ENCODE results near the gene CHN1.

Gene CHN1

DNA sequence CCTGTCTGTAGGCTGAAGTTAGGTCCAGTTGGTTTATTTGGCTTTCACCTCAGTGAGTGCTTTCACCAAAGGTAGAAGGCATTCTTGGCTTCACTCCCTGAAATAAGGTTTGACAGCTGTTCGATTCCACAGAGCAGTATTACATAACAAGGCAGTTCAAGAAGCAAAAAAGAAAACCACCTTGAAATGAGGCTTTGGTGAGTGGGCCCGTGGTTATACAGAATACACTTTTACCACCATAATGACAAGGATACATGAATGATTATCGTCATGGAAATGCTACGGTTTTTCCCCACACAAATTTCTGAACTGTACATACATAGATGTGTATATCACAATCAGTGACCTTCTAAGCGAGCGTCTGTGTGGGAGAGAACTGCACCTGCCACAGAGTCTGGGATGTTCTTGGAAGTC is 160.9 kb downstream of the CHN1 start:
- in situ Hi-C loops (cut with MboI; ENCODE audit: low pct_unique_long_range_greater_than_20kb, low sequenced_read_pairs), result no loop called here
- DNase-seq, result no peak

DNA sequence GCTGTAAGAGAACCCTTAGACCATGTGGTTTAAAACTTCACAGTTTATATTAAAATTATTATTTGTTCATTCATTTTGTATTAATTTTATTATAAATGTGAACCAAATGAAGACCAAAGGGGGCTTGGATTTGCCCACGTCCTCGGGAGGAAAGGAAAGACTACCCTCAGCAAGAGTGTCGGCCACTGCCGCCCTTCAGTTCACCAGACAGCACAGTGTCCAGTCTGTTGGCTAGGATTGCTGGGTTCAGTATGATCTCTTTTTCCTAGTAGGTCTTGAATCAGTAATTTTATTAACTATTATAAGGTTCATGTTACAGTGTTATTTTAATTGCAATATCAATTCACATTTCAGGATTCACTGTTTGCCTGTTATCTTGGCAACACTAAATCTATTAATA is 162.7 kb downstream of the CHN1 start:
- in situ Hi-C loops (cut with MboI; ENCODE audit: low pct_unique_long_range_greater_than_20kb, low sequenced_read_pairs), result no loop called here

DNA sequence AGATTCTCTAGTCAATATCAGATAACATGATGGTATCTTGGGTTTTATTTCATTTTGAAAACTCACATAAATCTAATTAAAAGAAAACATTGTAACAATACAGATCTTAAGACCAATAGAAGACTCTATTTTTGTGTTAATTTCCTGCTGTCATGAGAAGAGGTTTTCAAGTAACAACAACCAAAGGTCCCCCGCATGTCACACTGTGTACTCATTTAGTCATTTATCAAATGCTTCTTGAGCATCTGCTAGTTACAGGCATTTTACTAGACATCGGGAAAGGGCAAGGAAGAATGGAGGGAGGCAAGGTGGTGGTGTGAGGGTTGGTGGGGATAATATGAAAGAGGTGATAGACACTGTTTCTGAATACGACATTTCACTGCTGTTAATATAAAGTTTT is 163.2 kb downstream of the CHN1 start:
- no peak for DNase-seq
- in situ Hi-C loops (cut with MboI; ENCODE audit: low pct_unique_long_range_greater_than_20kb, low sequenced_read_pairs), result no loop called here

More for the DNA sequence above, 162.7 kb downstream of the CHN1 start:
- no peak for DNase-seq

DNA sequence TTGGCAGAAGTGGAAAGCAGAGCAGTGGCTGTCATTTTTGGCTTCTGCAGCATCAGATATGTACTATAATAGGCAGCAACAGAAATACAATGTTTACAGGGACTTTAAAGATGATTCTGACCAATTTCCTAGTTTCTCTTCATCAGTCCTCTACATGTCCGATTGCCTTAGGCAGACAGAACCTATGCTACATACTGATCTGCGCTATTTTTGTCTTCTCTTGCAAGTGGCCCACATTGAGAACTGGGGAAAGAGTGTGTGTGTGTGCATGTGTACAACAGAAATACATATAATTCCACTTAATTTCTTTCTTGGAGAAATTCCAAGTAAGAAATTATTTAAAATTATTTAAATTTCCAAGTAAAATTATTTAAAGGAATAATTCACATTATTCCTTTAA is 163.8 kb downstream of the CHN1 start:
- no peak for DNase-seq
- in situ Hi-C loops (cut with MboI; ENCODE audit: low pct_unique_long_range_greater_than_20kb, low sequenced_read_pairs), result no loop called here

DNA sequence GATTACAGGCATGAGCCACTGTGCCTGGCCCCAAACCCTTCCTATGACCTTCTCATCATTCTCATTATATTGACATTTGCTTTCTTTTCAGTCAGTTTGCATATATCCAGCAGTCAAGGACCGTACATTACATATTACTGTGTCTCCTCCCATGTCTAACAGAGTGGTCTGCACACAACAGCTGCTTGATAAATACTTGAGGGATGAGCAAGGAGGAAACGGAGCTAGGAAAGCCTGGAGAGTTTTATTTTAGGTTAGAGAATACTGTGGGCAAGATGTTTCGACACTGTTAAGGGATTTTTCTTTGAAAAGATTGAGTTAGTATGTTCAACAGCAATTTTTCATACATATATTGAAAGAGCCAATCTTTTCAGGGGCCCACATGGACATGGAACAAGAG is 164.7 kb downstream of the CHN1 start:
- in situ Hi-C loops (cut with MboI; ENCODE audit: low pct_unique_long_range_greater_than_20kb, low sequenced_read_pairs), result no loop called here
- no peak for DNase-seq

DNA sequence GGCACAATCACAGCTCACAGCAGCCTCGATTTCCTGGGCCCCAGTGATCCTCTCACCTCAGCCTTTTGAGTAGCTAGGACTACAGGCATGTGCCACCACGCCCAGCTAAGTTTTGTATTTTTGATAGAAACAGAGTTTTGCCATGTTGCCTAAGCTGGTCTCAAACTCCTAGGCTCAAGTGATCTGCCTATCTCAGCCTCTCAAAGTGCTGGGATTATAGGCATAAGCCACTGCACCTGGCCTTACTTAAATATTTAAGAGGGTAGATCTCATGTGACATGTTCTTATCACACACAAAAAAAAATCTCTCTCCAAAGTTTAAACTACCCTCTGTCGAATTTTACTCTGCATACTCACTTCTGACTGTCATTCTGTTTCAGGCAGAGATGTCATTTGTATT is 165.5 kb downstream of the CHN1 start:
- in situ Hi-C loops (cut with MboI; ENCODE audit: low pct_unique_long_range_greater_than_20kb, low sequenced_read_pairs), result no loop called here

DNA sequence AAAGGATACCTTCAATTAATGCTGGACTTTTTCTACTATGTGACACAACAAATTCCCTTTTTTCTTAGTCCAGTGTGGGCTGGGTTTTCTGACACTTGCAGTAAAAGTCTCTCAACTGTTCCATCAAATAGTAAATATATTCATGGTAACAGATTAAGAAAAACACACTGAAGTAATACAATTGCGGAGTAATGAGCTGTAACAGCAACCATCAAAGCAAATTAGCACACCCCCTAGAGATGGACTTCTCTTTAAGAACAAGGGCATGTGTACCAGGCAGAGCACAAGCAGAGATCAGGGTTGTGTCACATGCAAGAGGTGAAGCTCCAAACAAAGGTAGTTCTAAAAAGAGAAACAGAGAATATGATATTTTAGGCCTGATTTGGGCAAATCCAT is 168.2 kb downstream of the CHN1 start:
- DNase-seq, result no peak
- in situ Hi-C loops (cut with MboI; ENCODE audit: low pct_unique_long_range_greater_than_20kb, low sequenced_read_pairs), result no loop called here

More for the DNA sequence above, 165.5 kb downstream of the CHN1 start:
- DNase-seq, result no peak

DNA sequence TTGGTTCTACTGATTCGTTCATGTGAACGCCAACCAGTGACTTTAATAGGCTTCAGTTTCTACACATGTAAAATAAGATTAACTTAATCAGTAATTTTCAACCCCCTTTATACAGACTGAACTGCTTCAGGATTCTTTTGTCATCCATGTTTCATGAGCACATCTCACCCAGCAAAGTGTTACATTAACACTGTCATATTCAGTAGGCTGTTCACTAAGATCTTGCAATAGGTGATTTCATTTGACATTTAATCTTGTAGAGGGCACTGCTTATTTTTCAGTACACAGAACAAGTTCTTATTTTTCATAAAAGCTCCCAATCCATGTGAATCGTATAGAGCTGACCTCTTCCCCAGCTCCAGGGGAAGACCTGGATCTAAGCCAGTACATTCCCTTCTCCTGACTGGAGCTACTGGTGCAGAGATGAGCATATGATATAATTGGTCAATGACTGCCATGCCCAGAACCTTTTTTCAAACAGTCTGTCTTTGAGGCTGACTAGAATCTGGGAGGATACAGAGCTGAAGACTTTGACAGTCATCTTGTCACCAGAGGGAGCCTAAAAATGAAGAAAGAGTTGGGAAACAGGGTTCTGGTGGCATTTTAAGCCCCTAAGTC is 168.7 kb downstream of the CHN1 start:
- no peak for DNase-seq
- in situ Hi-C loops (cut with MboI; ENCODE audit: low pct_unique_long_range_greater_than_20kb, low sequenced_read_pairs), result no loop called here

DNA sequence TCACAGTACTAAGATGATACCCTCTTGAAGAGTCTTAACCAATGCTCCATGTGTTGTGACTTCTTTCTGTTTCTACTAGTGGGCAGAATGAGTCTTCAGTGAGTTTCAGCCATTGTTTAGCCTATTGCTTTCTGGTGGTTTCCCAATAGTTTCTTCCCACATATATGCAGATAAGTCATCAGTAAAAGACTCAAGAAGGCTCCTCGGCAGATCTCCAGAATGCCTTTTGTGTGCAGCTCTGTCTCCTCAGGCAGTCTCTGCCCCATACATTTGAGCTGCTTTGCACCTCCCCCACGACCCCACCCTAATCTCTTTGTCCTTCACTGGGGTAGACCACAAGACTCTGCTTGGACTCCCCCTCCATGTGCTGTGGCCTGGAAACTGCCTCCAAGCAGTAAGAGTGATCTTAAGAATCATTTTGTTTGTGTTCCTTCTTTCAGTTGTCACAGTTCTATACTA is 169.4 kb downstream of the CHN1 start:
- no peak for DNase-seq
- in situ Hi-C loops (cut with MboI; ENCODE audit: low pct_unique_long_range_greater_than_20kb, low sequenced_read_pairs), result no loop called here

DNA sequence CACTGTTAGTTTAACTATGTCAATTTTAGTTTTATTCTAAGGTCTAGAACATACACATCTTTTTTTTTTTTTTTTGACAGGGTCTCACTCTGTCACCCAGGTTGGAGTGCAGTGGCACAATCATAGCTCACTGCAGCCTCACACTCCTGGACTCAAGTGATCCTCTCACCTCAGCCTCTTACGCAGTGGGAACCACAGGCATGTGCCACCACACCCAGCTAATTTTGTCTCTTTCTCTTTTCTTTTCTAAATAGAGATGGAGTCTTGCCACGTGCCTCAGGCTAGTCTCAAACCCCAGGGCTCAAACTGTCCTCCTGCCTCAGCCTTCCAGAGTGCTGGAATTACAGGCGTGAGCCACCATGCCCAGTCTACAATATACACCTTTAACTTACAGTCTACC is 171.4 kb downstream of the CHN1 start:
- no peak for DNase-seq
- in situ Hi-C loops (cut with MboI; ENCODE audit: low pct_unique_long_range_greater_than_20kb, low sequenced_read_pairs), result no loop called here

DNA sequence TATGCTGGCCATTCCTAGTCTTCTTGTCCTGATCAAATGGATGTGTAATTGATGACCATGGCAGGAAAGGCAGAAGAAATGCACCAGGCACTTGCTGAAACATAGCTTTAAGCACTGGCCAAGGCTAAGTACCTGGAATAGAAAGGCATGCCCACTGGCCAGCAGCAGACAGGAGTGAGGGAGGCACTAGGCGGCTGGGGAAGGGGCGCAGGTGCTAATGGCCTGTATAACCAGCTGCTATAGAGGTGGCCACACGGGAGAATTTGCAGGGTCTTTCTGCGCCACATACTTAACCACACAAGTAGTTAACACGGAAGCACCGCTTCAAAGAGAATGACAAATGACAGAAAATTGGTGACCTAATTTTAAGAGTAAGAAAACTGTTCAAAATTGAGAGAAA is 174.6 kb downstream of the CHN1 start:
- in situ Hi-C loops (cut with MboI; ENCODE audit: low pct_unique_long_range_greater_than_20kb, low sequenced_read_pairs), result no loop called here
- DNase-seq, result no peak

DNA sequence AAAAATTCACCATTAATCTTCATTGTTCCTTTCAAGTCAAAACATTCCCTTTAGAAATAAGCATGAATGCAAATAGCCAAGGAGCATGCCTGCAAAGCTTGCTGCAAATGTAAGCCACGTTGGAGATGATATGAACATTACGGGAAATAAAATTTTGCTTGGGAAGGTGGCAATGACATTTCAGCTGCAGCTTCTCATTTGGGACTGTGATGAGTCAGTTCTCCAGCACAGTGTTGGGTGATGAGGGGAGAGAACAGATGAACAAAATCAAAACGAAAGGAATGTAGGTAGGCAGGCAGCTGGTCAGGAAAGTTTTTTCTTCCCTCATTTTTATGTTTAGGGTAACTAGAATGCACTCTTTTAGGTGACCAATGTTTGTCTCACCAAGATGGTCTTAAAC is 175.6 kb downstream of the CHN1 start:
- no peak for DNase-seq
- in situ Hi-C loops (cut with MboI; ENCODE audit: low pct_unique_long_range_greater_than_20kb, low sequenced_read_pairs), result no loop called here

DNA sequence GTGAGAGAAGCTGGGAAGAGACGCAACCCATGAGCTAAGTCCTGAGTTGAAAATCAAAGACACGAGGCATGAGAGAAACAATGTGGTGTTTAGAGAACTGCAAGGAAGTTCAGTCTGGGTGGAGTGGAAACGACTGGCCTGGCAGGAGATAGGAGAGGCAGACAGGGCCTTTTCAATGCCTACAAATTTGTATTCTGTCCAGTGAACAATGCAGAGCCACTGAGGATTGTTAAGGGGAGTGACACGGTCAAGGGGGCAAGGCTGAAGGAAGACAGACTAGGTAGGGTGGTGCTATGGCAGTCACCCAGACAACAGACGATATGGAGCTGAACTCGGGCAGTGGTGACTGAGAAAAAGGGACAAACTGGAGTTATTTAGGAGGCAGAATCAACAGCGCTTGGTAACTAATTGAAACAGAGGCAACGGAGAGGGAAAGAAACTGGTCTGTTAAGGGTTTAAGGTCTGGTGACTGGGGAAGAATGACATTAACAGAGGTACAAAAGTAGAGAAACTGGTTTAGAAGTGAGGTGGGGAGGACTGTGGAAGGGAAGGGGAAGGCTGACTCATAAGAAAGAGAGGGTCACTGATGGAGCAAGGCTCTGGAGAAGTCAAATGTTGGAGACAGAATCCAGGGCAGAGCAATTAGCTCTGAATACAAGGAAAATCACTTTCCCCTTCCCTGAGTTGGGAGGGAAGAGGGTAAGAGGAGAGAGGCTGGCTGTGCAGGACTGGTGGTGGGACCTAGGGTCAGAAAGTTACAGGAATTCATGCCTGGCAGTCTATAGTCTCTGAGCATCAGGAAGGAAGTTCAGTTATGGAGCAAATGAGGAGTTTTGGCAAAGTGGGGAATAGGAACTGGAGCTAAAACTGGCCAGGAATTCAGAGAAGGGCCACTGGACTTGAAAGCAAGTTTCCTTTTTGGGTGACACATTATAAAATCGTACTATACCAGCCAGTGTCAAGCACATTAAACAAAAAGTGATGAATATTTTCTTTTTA is 177.5 kb downstream of the CHN1 start:
- no peak for DNase-seq
- in situ Hi-C loops (cut with MboI; ENCODE audit: low pct_unique_long_range_greater_than_20kb, low sequenced_read_pairs), result no loop called here

DNA sequence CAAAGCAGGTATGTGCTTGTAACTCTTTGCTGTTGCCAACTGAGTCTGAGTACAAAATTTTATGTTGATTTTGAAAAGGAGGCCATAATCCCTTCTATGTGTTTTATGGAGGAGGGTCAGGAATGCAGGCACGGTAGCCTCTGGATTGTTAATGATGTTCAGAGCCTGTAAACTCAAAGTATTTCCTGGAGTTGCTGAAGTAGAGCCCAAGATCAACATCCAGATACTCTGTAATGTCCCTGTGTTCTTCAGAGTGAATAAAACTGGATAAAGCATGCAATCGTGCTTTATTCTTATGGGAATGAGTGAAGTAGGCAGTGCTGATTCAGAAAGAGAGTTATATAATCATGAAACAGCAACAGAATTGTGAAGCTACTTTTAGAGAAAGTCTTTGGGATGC is 179.1 kb downstream of the CHN1 start:
- in situ Hi-C loops (cut with MboI; ENCODE audit: low pct_unique_long_range_greater_than_20kb, low sequenced_read_pairs), result no loop called here
- no peak for DNase-seq

DNA sequence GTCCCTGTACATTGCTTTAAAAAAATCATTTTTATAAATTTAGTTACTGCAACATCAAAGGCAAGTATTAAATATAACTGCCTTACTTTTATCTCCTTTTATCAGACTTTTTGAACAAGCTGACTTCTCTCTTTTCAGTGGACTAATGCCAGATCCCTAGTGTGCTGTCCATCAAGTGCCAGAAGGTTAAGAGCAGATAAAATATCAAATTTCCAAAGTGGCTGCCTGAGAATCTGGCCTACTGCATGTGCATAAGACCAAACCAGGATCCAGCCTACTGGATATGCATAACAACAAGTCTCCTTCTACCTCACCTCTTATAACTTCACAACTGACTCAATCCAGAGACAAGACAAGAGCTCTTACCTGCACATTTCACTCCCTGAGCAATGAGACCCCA is 181.1 kb downstream of the CHN1 start:
- no peak for DNase-seq
- in situ Hi-C loops (cut with MboI; ENCODE audit: low pct_unique_long_range_greater_than_20kb, low sequenced_read_pairs), result no loop called here

DNA sequence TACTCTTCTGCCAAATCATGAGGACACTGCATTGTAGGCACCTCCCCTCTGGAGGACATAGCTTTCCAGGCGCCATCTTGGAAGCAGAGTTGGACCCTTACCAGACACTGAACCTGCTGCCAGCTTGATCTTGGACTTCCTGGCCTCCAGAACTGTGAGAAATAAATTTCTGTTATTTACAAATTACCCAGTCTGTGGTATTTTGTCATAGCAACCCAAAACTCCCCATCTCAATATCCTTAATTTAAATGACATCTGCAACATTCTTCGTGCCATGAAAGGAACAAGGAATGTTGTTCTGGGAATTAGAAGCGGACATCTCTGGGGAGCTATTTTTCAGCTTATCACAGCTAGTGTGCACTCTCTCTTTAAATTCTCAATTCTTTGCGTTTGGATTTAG is 183.6 kb downstream of the CHN1 start:
- DNase-seq, result no peak
- in situ Hi-C loops (cut with MboI; ENCODE audit: low pct_unique_long_range_greater_than_20kb, low sequenced_read_pairs), result no loop called here

DNA sequence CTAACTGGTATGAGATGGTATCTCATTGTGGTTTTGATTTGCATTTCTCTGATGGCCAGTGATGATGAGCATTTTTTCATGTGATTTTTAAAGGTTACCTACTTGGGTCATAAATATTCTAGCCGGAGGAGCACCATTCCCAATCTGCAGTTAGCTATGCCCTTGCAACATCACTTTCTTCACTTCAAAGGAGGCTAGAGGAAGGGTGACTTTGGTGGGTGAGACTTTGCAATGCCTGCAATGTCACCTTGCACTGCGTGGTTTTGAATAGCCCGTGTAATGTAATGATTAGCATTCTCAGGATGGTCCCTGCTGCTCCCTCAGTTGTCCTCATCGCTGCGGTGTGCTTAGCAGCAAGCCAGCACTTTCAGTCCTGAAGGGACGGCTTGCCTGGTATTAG is 184.8 kb downstream of the CHN1 start:
- in situ Hi-C loops (cut with MboI; ENCODE audit: low pct_unique_long_range_greater_than_20kb, low sequenced_read_pairs), result no loop called here
- DNase-seq, result no peak

DNA sequence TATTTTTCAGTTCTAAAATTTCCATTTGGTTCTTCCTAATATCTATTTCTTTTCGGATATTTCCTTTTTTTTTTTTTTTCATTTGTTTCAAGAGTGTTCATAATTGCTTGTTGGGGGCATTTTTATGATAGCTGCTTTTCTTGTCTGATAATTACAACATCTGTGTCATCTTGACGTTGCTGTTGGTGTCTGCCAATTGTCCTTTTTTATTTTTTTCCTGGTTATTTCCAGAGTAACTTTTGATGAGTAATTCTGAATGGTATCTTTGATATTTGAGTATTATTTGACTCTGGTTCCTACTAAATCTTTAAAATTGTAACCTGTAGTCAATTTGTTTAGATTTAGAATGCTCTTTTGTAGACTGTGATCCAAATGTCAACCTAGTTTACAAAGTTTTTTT is 189.7 kb downstream of the CHN1 start:
- no peak for DNase-seq
- in situ Hi-C loops (cut with MboI; ENCODE audit: low pct_unique_long_range_greater_than_20kb, low sequenced_read_pairs), result no loop called here

DNA sequence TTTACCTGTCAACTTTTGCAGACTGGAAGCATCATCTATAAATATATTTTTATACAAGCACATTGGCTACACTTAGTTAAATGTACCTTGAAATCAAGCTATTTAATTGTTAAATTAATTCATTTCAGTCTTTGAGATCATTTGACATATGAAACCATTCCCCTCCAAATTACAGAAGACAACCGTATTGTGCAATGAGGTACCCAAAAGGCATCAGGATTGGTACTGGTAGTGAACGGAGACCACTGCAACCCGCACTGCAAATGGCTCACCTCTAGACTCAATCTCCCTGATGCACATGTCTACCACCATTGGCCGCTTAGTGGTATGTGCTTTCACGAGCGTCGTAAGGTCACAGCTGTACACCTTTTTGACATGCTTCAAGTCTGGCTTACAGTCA is 193.1 kb downstream of the CHN1 start:
- in situ Hi-C loops (cut with MboI; ENCODE audit: low pct_unique_long_range_greater_than_20kb, low sequenced_read_pairs), result no loop called here

DNA sequence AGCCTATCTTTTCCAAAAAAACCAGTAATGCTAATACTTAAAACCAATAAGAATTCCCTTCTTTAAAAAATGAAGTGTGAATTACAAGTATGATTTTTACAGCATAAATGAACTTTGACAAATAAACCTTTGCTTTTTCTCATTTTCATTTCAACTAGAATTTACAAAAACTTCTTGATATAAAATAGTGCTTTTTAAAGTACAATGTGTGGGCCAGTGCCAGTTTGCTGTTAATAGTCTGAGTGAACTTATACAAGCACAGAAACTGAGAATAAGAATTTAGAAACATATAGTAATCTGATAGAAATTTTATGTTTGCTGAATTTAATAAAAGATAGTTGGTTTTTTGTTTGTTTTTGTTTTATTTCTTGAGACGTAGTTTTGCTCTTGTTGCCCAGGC is 197.2 kb downstream of the CHN1 start:
- in situ Hi-C loops (cut with MboI; ENCODE audit: low pct_unique_long_range_greater_than_20kb, low sequenced_read_pairs), result no loop called here
- no peak for DNase-seq

More for the DNA sequence above, 193.1 kb downstream of the CHN1 start:
- DNase-seq, result no peak

DNA sequence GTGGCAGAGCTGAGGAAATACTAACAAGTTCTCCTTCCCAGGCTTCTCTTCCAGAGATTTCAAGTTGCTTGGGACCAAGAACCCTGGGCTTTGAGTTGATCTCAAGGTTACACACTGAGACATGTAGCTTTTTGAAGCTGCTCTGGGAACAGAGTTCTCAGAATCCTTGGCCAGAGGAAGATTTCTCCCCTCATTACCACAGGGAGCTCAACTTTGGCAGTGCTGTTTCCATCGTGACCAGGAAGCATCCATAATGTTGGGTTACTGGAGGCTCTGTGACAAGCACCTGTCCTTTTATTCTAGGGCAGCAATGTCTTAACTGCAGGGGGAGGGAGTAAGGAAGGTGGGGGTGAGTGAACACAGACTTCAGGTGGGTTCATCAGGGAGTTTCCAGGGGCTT is 199.4 kb downstream of the CHN1 start:
- no peak for DNase-seq
- in situ Hi-C loops (cut with MboI; ENCODE audit: low pct_unique_long_range_greater_than_20kb, low sequenced_read_pairs), result no loop called here

Measured in KBM-7 (cell line).